ENCODE results near the gene NSA2.

The NSA2 gene

GRCh38 chr5:74822288-74822687 is 55.2 kb downstream of the NSA2 start:
- no peak for DNase-seq

GRCh38 chr5:74829413-74829812 is 62.4 kb downstream of the NSA2 start:
- DNase-seq = no peak

All from effector CD4-positive, alpha-beta T cell (primary cell).